ENCODE data around the gene SOX9.

The SOX9 gene

GRCh38 chr17:72145962-72146361 lies 25.1 kb downstream of the SOX9 start:
- H2AFZ ChIP-seq (ENCODE audit: low read depth) = no peak overlapping the region
- no peaks in the 10 kb centered on the region for H3K4me1 ChIP-seq (ENCODE audit: low read depth, poor library complexity, severe bottlenecking)
- H3K79me2 ChIP-seq (ENCODE audit: insufficient read depth, low read depth) = no peaks in the 10 kb centered on the region
- H3K4me3 ChIP-seq (IDR thresholded peaks at IDR 0.05; ENCODE audit: insufficient read depth, low read depth, low read length) = no peak overlapping the region
- no peak overlapping the region for H3K4me2 ChIP-seq
- no peaks in the 10 kb centered on the region for H3K27me3 ChIP-seq (ENCODE audit: insufficient read depth, low read depth)
- no peaks in the 10 kb centered on the region for H4K20me1 ChIP-seq (ENCODE audit: insufficient read depth)
- H3K9ac ChIP-seq = no peak overlapping the region
- H3K27ac ChIP-seq = no peak overlapping the region
- TF ChIP-seq CTCF (conservative IDR thresholded peaks at IDR 0.05; ENCODE audit: low read depth, low read length) = no peak
- H3K36me3 ChIP-seq (ENCODE audit: insufficient read depth) = no peaks in the 10 kb centered on the region

- Histone ChIP-seq H2AFZ (ENCODE audit: low read depth) (no peak overlapping the region), H3K4me1 (ENCODE audit: low read depth, poor library complexity, severe bottlenecking) (no peaks in the 10 kb centered on the region), H3K27ac (no peak overlapping the region), H4K20me1 (ENCODE audit: insufficient read depth) (no peaks in the 10 kb centered on the region), H3K4me2 (no peak overlapping the region), H3K27me3 (ENCODE audit: insufficient read depth, low read depth) (no peaks in the 10 kb centered on the region), H3K4me3 (IDR thresholded peaks at IDR 0.05; ENCODE audit: insufficient read depth, low read depth, low read length) (no peak overlapping the region), H3K9ac (no peak overlapping the region), H3K36me3 (ENCODE audit: insufficient read depth) (no peaks in the 10 kb centered on the region), H3K79me2 (ENCODE audit: insufficient read depth, low read depth) (no peaks in the 10 kb centered on the region)
- TF ChIP-seq CTCF (conservative IDR thresholded peaks at IDR 0.05; ENCODE audit: low read depth, low read length) = no peak
Observed at GRCh38 chr17:72146371-72146770, 25.6 kb downstream of the SOX9 start.

GRCh38 chr17:72150632-72151460 lies 30.0 kb downstream of the SOX9 start:
- Histone ChIP-seq H3K4me2 (no peak overlapping the region), H2AFZ (ENCODE audit: low read depth) (no peak overlapping the region), H3K27ac (no peak overlapping the region), H3K27me3 (ENCODE audit: insufficient read depth, low read depth) (no peaks in the 10 kb centered on the region), H4K20me1 (ENCODE audit: insufficient read depth) (no peaks in the 10 kb centered on the region), H3K79me2 (ENCODE audit: insufficient read depth, low read depth) (no peaks in the 10 kb centered on the region), H3K9ac (no peak overlapping the region), H3K4me1 (ENCODE audit: low read depth, poor library complexity, severe bottlenecking) (no peaks in the 10 kb centered on the region), H3K36me3 (ENCODE audit: insufficient read depth) (no peaks in the 10 kb centered on the region), H3K4me3 (IDR thresholded peaks at IDR 0.05; ENCODE audit: insufficient read depth, low read depth, low read length) (no peak overlapping the region)
- no peak for TF ChIP-seq CTCF (conservative IDR thresholded peaks at IDR 0.05; ENCODE audit: low read depth, low read length)

- no peaks in the 10 kb centered on the region for H3K79me2 ChIP-seq (ENCODE audit: insufficient read depth, low read depth)
- H3K27ac ChIP-seq = no peak overlapping the region
- no peak overlapping the region for H3K4me2 ChIP-seq
- no peaks in the 10 kb centered on the region for H3K27me3 ChIP-seq (ENCODE audit: insufficient read depth, low read depth)
- H3K36me3 ChIP-seq (ENCODE audit: insufficient read depth) = no peaks in the 10 kb centered on the region
- H3K4me1 ChIP-seq (ENCODE audit: low read depth, poor library complexity, severe bottlenecking) = no peaks in the 10 kb centered on the region
- no peaks in the 10 kb centered on the region for H4K20me1 ChIP-seq (ENCODE audit: insufficient read depth)
- H3K9ac ChIP-seq = no peak overlapping the region
- no peak for TF ChIP-seq CTCF (conservative IDR thresholded peaks at IDR 0.05; ENCODE audit: low read depth, low read length)
- no peak overlapping the region for H3K4me3 ChIP-seq (IDR thresholded peaks at IDR 0.05; ENCODE audit: insufficient read depth, low read depth, low read length)
- H2AFZ ChIP-seq (ENCODE audit: low read depth) = no peak overlapping the region
Observed at GRCh38 chr17:72151565-72152386, 31.0 kb downstream of the SOX9 start.
